ENCODE results near the gene FOXK1. TPM values are rescaled to one million over a fixed set of nuclear protein-coding genes. Genes with fewer than 3 reads are reported as not detected.

The FOXK1 gene
- total RNA-seq, 1 donor from 2014 or later = 17.6 TPM

- Histone ChIP-seq H3K27me3 (ENCODE audit: control insufficient read depth, insufficient read depth, low read length) (no peaks in the 10 kb centered on the region), H3K36me3 (ENCODE audit: control insufficient read depth, insufficient read depth, low read length) (no peaks in the 10 kb centered on the region), H3K4me3 (ENCODE audit: low read depth, low read length) (no peak overlapping the region)
- FAIRE-seq = no peak
- TF ChIP-seq CTCF (IDR thresholded peaks at IDR 0.05; ENCODE audit: insufficient read depth, low read length, severe bottlenecking) = no peak
- no peak for DNase-seq (ENCODE audit: low read depth)
Measured at GRCh38 chr7:4815609-4816418, 133.7 kb downstream of the FOXK1 start.

- Histone ChIP-seq H3K4me3 (ENCODE audit: low read depth, low read length) (no peak overlapping the region), H3K27me3 (ENCODE audit: control insufficient read depth, insufficient read depth, low read length) (no peaks in the 10 kb centered on the region), H3K36me3 (ENCODE audit: control insufficient read depth, insufficient read depth, low read length) (no peaks in the 10 kb centered on the region)
- no peak for TF ChIP-seq CTCF (IDR thresholded peaks at IDR 0.05; ENCODE audit: insufficient read depth, low read length, severe bottlenecking)
- DNase-seq (ENCODE audit: low read depth) (no peak), FAIRE-seq (no peak)
Measured at GRCh38 chr7:4816419-4817080, 134.5 kb downstream of the FOXK1 start.

GRCh38 chr7:4817178-4817901 lies 135.2 kb downstream of the FOXK1 start:
- no peak overlapping the region for H3K4me3 ChIP-seq (ENCODE audit: low read depth, low read length)
- FAIRE-seq (no peak), DNase-seq (ENCODE audit: low read depth) (no peak)
- no peak for TF ChIP-seq CTCF (IDR thresholded peaks at IDR 0.05; ENCODE audit: insufficient read depth, low read length, severe bottlenecking)
- no peaks in the 10 kb centered on the region for H3K36me3 ChIP-seq (ENCODE audit: control insufficient read depth, insufficient read depth, low read length)
- no peaks in the 10 kb centered on the region for H3K27me3 ChIP-seq (ENCODE audit: control insufficient read depth, insufficient read depth, low read length)

GRCh38 chr7:4818000-4818794 lies 136.1 kb downstream of the FOXK1 start:
- Histone ChIP-seq H3K4me3 (ENCODE audit: low read depth, low read length) (no peak overlapping the region), H3K27me3 (ENCODE audit: control insufficient read depth, insufficient read depth, low read length) (no peaks in the 10 kb centered on the region), H3K36me3 (ENCODE audit: control insufficient read depth, insufficient read depth, low read length) (no peaks in the 10 kb centered on the region)
- no peak for FAIRE-seq
- no peak for TF ChIP-seq CTCF (IDR thresholded peaks at IDR 0.05; ENCODE audit: insufficient read depth, low read length, severe bottlenecking)
- DNase-seq (ENCODE audit: low read depth) = no peak

GRCh38 chr7:4819560-4820404 lies 137.7 kb downstream of the FOXK1 start:
- FAIRE-seq = no peak
- DNase-seq (ENCODE audit: low read depth) = no peak
- H3K27me3 ChIP-seq (ENCODE audit: control insufficient read depth, insufficient read depth, low read length) = no peaks in the 10 kb centered on the region
- no peaks in the 10 kb centered on the region for H3K36me3 ChIP-seq (ENCODE audit: control insufficient read depth, insufficient read depth, low read length)
- H3K4me3 ChIP-seq (ENCODE audit: low read depth, low read length) = no peak overlapping the region
- no peak for TF ChIP-seq CTCF (IDR thresholded peaks at IDR 0.05; ENCODE audit: insufficient read depth, low read length, severe bottlenecking)

All from bronchial epithelial cell (primary cell).